Superior temporal gyrus (tissue), 1 donor: Measurements from ENCODE around the gene SLC26A9.
"Not testable (repeated sequence)": the region's sequence is repeated elsewhere in the genome, so short reads cannot be mapped to it uniquely, and the experiment has no call there.

Source experiments
- DNase-seq: peaks from one replicate; pipeline ENCODE4 v3.0.0-alpha.2; 2016; ENCODE audit errors: extremely low spot score

Gene SLC26A9

DNA sequence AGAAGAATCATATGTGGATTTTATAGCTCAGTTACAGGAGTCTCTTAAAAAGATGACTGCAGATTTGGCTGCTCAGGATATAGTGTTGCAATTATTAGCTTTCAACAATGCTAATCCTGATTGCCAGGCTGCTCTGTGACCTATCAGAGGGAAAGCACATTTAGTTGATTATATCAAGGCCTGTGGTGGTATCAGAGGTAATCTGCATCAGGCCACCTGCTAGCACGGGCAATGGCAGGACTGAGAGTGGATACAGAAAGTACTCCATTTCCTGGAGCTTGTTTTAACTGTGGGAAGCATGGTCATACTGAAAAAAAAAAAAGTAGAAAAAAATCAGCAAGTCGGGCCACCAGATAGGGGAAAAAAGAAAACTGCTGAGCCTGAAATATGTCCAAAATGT, 51.1 kb downstream of the SLC26A9 start:
- not testable (repeated sequence) for DNase-seq

DNA sequence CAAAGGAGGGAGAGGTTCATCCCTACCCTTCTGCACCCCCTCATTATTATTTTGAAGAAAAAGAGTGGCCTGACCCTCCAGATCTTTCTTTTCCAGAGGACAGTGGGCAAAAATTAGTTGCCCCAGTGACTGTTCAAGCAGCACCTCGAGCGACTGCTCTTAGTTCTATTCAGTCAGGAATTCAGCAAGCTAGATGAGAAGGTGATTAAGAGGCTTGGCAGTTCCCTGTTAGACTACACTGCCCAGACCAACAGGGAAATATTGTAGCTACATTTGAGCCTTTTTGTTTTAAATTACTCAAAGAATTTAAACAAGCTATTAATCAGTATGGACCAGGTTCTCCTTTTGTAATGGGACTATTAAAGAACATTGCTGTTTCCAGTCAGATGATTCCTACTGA, 51.8 kb downstream of the SLC26A9 start:
- not testable (repeated sequence) for DNase-seq

GRCh38 chr1:205890631-205891030, 52.6 kb downstream of the SLC26A9 start:
- DNase-seq = not testable (repeated sequence)

GRCh38 chr1:205889706-205890105, 53.5 kb downstream of the SLC26A9 start:
- not testable (repeated sequence) for DNase-seq

- DNase-seq = not testable (repeated sequence)
Measured at GRCh38 chr1:205889006-205889405, 54.2 kb downstream of the SLC26A9 start.

GRCh38 chr1:205883792-205884191, 59.5 kb downstream of the SLC26A9 start:
- DNase-seq = no peak

- DNase-seq = no peak
Measured at GRCh38 chr1:205880923-205881322, 62.3 kb downstream of the SLC26A9 start.

- no peak for DNase-seq
Measured at GRCh38 chr1:205879974-205880373, 63.3 kb downstream of the SLC26A9 start.

DNA sequence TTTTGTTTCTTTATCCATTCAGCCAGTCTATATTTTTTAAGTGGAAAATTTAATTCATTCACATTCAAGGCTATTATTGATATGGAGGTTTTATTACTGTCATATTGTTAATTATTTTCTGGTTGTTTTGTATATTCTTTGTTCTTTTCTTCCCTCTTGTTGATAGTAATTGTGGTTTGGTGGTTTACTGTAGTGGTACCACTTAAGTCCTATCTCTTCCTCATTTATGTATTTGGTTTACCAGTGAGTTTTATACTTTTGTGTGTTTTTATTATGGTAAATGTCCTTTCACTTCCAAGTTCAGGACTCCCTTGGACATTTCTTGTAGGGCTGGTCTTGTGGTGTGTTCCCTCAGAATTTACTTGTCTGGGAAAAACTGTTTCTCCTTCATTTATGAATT, 65.2 kb downstream of the SLC26A9 start:
- DNase-seq = no peak

GRCh38 chr1:205873148-205873547, 70.1 kb downstream of the SLC26A9 start:
- DNase-seq = not testable (repeated sequence)

GRCh38 chr1:205870236-205870635, 73.0 kb downstream of the SLC26A9 start:
- DNase-seq = no peak
